OCI-M2 (cell line): Measurements from ENCODE around the gene CORIN.
"Not testable (repeated sequence)": the region's sequence is repeated elsewhere in the genome, so short reads cannot be mapped to it uniquely, and the experiment has no call there.

ENCODE experiments used
- DNase-seq: peaks from one replicate; lab custom pipeline; 2025; ENCODE audit not compliant: unreplicated experiment; lab: John Stamatoyannopoulos, UW

Gene CORIN

GRCh38 chr4:47572981-47573380, 264.9 kb downstream of the CORIN start:
- no peak for DNase-seq

DNA sequence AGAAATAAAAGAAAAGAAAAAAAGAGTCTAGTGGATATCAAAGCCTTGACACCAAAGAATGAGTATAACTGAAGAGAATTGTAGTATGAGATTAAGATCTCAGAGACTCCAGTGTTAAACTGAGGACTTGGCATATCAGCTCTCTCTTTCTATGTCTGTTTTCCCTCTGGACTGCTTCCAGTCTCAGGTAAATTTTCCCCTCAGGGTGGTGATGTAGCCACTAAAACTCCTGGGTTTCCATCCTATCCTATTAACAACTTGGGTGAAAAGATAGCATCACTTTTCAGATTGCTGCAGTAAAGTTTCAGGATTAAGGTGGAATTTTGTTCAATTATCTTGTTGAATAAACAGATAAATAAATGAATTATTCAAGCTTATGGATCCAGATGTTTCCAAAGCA, 267.1 kb downstream of the CORIN start:
- no peak for DNase-seq

GRCh38 chr4:47567511-47567910, 270.4 kb downstream of the CORIN start:
- DNase-seq = no peak

GRCh38 chr4:47566969-47567368, 270.9 kb downstream of the CORIN start:
- DNase-seq = no peak

DNA sequence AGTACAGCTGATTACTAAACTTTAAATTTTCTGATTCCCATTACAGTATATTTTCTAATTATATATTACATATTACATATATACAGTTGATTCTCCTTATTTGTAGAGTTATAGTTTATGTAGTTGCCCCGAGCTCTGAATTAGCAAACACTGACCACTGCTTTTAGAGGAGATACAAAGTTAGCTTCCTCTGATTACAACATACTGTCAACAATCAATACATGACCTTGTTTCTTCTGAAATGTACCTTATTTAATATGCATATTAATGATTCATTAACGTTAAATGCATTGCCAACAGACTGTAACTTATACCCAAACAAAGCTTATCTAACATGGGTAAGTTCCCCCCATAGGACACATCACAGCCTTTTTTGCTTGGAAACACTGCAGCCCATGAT, 271.3 kb downstream of the CORIN start:
- no peak for DNase-seq

GRCh38 chr4:47562297-47562696, 275.6 kb downstream of the CORIN start:
- DNase-seq = no peak

- DNase-seq = no peak
Observed at GRCh38 chr4:47561331-47561730, 276.5 kb downstream of the CORIN start.

- no peak for DNase-seq
Observed at GRCh38 chr4:47560682-47561081, 277.2 kb downstream of the CORIN start.

GRCh38 chr4:47557255-47557654, 280.6 kb downstream of the CORIN start:
- no peak for DNase-seq

DNA sequence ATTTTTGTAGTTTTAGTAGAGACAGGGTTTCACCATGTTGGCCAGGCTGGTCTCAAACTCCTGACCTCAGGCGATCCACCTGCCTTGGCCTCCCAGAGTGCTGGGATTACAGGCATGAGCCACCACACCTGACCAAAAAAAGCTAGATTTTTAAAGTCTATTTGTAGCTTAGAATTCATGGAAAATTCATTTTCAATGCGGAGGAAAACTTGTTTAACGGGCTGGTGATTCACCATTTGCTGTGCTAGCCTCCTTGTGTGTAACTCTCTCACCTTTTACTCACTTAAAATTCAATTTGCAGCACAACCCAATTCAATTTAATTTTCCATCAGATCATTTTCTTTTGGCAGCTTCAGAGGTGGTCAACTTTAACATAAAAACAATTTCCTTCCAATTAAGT, 281.9 kb downstream of the CORIN start:
- not testable (repeated sequence) for DNase-seq

DNA sequence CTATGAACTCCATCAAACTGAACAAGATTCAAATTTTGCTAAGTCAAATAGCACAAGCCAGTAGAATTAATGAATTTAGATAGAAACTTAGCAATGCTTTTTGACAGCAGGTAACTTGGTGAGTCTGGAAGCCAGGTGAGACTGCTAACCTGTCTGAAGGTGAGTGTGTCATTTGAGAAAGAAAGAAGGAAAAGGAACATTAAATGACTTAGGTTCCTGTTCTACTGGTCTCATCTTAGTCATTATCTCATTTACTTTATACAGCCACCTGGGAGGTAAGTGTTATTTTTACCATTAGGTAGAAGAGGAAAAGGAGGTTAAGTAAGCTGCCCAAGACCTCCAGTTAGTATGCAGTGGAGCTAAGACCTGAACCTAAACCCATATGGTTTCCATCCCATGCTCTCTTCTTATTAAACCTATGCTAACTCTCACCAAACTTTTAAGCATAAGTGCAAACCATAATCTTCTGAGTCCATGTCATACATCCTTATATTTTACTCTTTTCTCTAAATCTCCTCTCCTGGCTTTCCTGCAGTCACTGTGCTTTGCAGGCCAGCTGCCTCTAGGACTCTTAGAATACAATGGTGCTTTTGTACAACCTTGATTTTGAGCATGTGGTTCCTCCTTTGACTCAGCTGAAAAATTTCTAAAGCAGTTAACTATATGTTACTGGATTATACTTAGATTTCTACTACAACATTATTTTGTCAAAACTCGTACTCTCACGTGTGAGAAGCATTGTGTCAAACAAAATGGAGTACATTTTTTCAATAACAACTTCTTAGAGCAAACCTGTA, 284.3 kb downstream of the CORIN start:
- DNase-seq = no peak

- no peak for DNase-seq
Observed at GRCh38 chr4:47551682-47552081, 286.2 kb downstream of the CORIN start.

DNA sequence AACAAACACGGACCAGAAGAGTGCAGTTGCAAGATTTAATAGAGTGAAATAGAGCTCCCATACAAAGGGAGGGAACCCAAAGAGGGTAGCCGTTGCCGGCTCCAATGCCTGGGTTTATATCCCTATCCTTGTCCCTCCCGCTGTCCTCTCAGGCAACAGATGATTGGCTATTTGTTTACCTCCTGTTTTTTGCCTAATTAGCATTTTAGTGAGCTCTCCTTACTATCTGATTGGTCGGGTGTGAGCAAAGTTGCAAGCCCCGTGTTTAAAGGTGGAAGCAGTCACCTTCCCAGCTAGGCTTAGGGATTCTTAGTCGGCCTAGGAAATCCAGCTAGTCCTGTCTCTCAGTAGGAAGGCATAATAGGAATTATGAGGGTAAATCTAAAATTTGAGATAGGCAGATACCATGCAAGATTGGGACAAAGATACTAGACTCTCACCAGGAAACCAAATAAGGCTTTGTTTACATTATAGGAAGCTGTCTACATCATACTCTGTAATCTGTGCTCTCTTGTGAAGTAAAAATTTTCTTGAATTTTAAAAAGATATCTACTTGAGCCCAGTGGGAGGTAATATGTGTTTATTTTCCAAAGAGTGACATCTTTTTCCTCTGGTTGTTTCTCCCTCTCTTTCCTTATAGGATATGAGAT, 286.8 kb downstream of the CORIN start:
- DNase-seq = no peak

- not testable (repeated sequence) for DNase-seq
Observed at GRCh38 chr4:47550357-47550756, 287.5 kb downstream of the CORIN start.
